HL-60 (cell line): Measurements from ENCODE around the gene SEMA6B.

ENCODE experiments used
- CTCF ChIP-seq: IDR thresholded peaks from one replicate; pipeline ENCODE4 v1.5.1; 2011; ENCODE audit warnings: low read length, control low read depth, inconsistent platforms; ENCODE audit not compliant: insufficient read depth
- GABPA ChIP-seq: IDR thresholded peaks from 2 replicates; pipeline ENCODE4 v1.6.1; 2012; ENCODE audit warnings: low read depth

GRCh38 chr19:4528843-4529242 is 30.6 kb downstream of the SEMA6B start:
- TF ChIP-seq CTCF: no peak
- TF ChIP-seq GABPA: no peak
